Colonic mucosa (tissue), 4 donors: ENCODE measurements around the gene HOXB2. TPM values are rescaled to one million over a fixed set of nuclear protein-coding genes. Genes with fewer than 3 reads are reported as not detected.

ENCODE experiments used
- DNase-seq: peaks from one replicate; pipeline ENCODE4 v3.0.0-alpha.2; 2020
- H3K27ac ChIP-seq: fragments of 200-600 bp; one replicate; pipeline ENCODE4 v1.8.0; 2021
- H3K27me3 ChIP-seq: fragments of 200-600 bp; one replicate; pipeline ENCODE4 v1.8.0; 2021
- H3K36me3 ChIP-seq: fragments of 200-600 bp; one replicate; pipeline ENCODE4 v1.8.0; 2021
- H3K4me1 ChIP-seq: fragments of 200-600 bp; one replicate; pipeline ENCODE4 v1.8.0; 2021; ENCODE audit warnings: mild to moderate bottlenecking
- H3K4me3 ChIP-seq: fragments of 200-600 bp; one replicate; pipeline ENCODE4 v1.8.0; 2021
- H3K9ac ChIP-seq, 2 donors: one replicate each; pipeline ENCODE4 v1.7.0; 2013; ENCODE audit warnings: control low read depth in 2 of 2, low read depth in 2 of 2, low read length in 2 of 2
- H3K9me3 ChIP-seq: fragments of 200-600 bp; one replicate; pipeline ENCODE4 v1.8.0; 2021
- CTCF ChIP-seq: fragments of 200-600 bp; IDR thresholded peaks from one replicate; pipeline ENCODE4 v1.8.0; 2022; ENCODE audit warnings: antibody characterized with exemption, mild to moderate bottlenecking
- intact Hi-C: fragments of 100-400 bp; cut with DNase I; formaldehyde crosslinking; loops from one replicate; pipeline ENCODE4 v1.14.1; 2022
- total RNA-seq, 2 donors: library from RNA; stranded (reverse); fragmentation: NEBNext Ultra II Directional in 1 of 2; extraction: Animal tissue kit (Norgen Biotek cat#: 25700) in 1 of 2; gene quantifications; one replicate each; pipeline ENCODE4 v1.2.1, GENCODE V29; 2021
- donor health status: healthy.
- donor health status: DM: no; HTN: no; CAD: no.
- donor health status: DM: no; HTN: no; CAD: no.

The HOXB2 gene
- total RNA-seq, 2 donors from 2014 or later = 2.6 to 6.4 TPM

GRCh38 chr17:48520631-48521079 lies 24.3 kb downstream of the HOXB2 start:
- H3K27ac ChIP-seq = no peak overlapping the region
- H3K36me3 ChIP-seq = no peaks in the 10 kb centered on the region
- H3K4me3 ChIP-seq = no peak overlapping the region
- intact Hi-C loops = no loop called here
- DNase-seq = no peak
- no peaks in the 10 kb centered on the region for H3K27me3 ChIP-seq
- no peaks in the 10 kb centered on the region for H3K4me1 ChIP-seq
- no peak overlapping the region for H3K9ac ChIP-seq
- no peak for TF ChIP-seq CTCF
- no peaks in the 10 kb centered on the region for H3K9me3 ChIP-seq

GRCh38 chr17:48519427-48519826 lies 25.5 kb downstream of the HOXB2 start:
- Histone ChIP-seq H3K27ac (no peak overlapping the region), H3K27me3 (no peaks in the 10 kb centered on the region), H3K4me3 (no peak overlapping the region), H3K36me3 (no peaks in the 10 kb centered on the region), H3K9me3 (no peaks in the 10 kb centered on the region), H3K4me1 (no peaks in the 10 kb centered on the region), H3K9ac (no peak overlapping the region)
- intact Hi-C loops = no loop called here
- no peak for TF ChIP-seq CTCF
- no peak for DNase-seq

GRCh38 chr17:48517478-48517877 lies 27.4 kb downstream of the HOXB2 start:
- intact Hi-C loops = no loop called here
- no peak overlapping the region for H3K9ac ChIP-seq
- no peaks in the 10 kb centered on the region for H3K9me3 ChIP-seq
- H3K36me3 ChIP-seq = no peaks in the 10 kb centered on the region
- DNase-seq = no peak
- H3K4me1 ChIP-seq = no peaks in the 10 kb centered on the region
- TF ChIP-seq CTCF = no peak
- no peak overlapping the region for H3K27ac ChIP-seq
- no peaks in the 10 kb centered on the region for H3K27me3 ChIP-seq
- H3K4me3 ChIP-seq = no peak overlapping the region

GRCh38 chr17:48515925-48516900 lies 28.7 kb downstream of the HOXB2 start:
- intact Hi-C loops = no loop called here
- Histone ChIP-seq H3K27ac (no peak overlapping the region), H3K4me1 (no peaks in the 10 kb centered on the region), H3K27me3 (no peaks in the 10 kb centered on the region), H3K4me3 (no peak overlapping the region), H3K9ac (no peak overlapping the region), H3K36me3 (no peaks in the 10 kb centered on the region), H3K9me3 (no peaks in the 10 kb centered on the region)
- no peak for DNase-seq
- no peak for TF ChIP-seq CTCF

- Histone ChIP-seq H3K27me3 (no peaks in the 10 kb centered on the region), H3K36me3 (no peaks in the 10 kb centered on the region)
Measured at GRCh38 chr17:48514477-48514876, 30.4 kb downstream of the HOXB2 start.

More at GRCh38 chr17:48514477-48514876, 30.4 kb downstream of the HOXB2 start:
- DNase-seq = no peak
- intact Hi-C loops = no loop called here
- no peak overlapping the region for H3K27ac ChIP-seq
- no peaks in the 10 kb centered on the region for H3K4me1 ChIP-seq
- TF ChIP-seq CTCF = no peak
- no peaks in the 10 kb centered on the region for H3K9me3 ChIP-seq
- no peak overlapping the region for H3K9ac ChIP-seq
- no peak overlapping the region for H3K4me3 ChIP-seq
